ELR (cell line): ENCODE data around the gene ERI2.
A peak's percentile ranks its signal among the peaks of the same experiment; 100 is the strongest.
"Not testable (repeated sequence)": the region's sequence is repeated elsewhere in the genome, so short reads cannot be mapped to it uniquely, and the experiment has no call there.

Source experiments
- DNase-seq: peaks from one replicate; pipeline ENCODE4 v3.0.0-alpha.2; 2015; ENCODE audit warnings: low read depth

Gene ERI2

DNA sequence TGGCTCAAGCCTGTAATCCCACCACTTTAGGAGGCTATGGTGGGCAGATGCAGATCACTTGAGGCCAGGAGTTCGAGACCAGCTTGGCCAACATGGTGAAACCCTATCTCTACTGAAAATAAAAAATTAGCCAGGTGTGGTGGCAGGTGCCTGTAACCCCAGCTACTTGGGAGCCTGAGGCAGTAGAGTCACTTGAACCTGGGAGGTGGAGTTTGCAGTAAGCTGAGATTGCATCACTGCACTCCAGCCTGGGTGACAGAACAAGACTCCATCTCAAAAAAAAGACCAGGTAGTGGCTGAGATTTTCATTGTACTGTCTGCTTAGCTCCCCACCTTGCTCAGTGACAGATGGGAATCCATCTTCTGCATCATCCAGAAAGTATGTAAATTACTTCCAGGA, 41.8 kb downstream of the ERI2 start:
- not testable (repeated sequence) for DNase-seq

DNA sequence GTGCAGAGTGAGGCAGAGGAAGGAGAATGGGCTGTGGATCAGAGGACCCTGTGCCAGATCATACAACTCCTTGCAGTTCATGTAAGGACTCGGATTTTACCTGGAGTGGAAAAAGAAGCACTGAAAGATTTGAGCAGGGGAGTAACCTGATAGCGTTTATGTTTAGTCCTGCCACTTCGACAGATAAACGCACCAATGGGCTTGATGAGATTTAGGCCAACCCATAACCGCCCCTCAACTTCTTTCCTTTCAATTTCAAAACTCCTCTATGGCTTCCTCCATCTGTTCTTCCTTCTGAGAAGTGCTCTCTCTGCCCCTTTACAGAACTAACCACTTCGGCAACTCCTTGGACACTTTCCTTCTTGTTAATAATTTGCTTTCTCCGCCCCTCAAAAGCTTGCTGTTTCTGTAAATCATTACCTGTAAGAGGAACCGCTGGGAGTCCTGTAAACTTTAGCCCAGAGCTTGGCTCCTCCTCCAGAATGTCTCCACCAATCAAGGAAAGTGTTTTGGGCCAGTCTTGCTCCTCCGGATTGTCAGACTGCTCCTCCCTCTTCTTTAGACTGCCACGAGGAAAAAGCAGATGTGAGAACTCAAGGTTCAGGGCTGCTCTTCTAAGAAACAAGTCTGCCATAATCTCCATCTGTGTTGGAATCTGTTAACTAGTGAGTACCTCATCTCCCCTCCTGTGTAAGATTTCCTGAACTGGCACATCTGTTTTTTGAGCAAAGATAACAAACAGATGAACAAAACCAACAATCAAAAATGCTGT, 42.6 kb downstream of the ERI2 start, which contains the start of gene ACSM3:
TSS of gene ACSM3 (plus strand) at position 554 of the 772 bp plus-strand sequence. CDS start 6,021 bp downstream, outside the sequence.
- DNase-seq = peak; percentile 78

- DNase-seq = no peak
Observed at GRCh38 chr16:20762404-20763123, 43.7 kb downstream of the ERI2 start.

GRCh38 chr16:20761175-20761574, 45.1 kb downstream of the ERI2 start:
- no peak for DNase-seq

- no peak for DNase-seq
Observed at GRCh38 chr16:20760346-20760745, 45.9 kb downstream of the ERI2 start.

DNA sequence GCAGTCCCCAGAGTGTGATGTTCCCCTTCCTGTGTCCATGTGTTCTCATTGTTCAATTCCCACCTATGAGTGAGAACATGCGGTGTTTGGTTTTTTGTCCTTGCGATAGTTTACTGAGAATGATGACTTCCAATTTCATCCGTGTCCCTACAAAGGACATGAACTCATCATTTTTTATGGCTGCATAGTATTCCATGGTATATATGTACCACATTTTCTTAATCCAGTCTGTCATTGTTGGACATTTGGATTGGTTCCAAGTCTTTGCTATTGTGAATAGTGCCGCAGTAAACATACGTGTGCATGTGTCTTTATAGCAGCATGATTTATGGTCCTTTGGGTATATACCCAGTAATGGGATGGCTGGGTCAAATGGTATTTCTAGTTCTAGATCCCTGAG, 50.5 kb downstream of the ERI2 start:
- not testable (repeated sequence) for DNase-seq

- DNase-seq = no peak
Observed at GRCh38 chr16:20755238-20755637, 51.0 kb downstream of the ERI2 start.

DNA sequence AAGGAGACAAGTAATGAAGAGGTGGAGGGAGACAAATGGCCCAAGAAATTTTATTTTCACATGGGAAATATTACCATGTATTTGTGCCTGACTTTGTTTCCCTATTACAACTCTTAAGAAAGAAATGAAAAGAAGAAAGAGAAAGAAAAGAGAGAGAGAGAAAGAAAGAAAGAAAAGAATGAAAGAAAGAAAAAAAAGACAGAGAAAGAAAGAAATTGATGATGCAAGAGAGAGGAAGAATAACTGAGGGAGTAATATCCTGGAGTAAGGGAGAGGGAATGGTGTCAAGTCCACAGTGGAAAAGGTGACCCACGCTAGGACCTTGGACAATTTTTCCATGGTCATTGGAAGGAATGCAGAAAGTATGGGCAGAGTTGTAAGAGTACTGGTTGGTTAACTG, 52.5 kb downstream of the ERI2 start:
- DNase-seq = no peak

- peak; percentile 2 for DNase-seq
Observed at GRCh38 chr16:20750558-20750957, 55.7 kb downstream of the ERI2 start.

GRCh38 chr16:20749474-20749873, 56.8 kb downstream of the ERI2 start:
- DNase-seq = no peak

- no peak for DNase-seq
Observed at GRCh38 chr16:20747030-20747816, 59.0 kb downstream of the ERI2 start.

DNA sequence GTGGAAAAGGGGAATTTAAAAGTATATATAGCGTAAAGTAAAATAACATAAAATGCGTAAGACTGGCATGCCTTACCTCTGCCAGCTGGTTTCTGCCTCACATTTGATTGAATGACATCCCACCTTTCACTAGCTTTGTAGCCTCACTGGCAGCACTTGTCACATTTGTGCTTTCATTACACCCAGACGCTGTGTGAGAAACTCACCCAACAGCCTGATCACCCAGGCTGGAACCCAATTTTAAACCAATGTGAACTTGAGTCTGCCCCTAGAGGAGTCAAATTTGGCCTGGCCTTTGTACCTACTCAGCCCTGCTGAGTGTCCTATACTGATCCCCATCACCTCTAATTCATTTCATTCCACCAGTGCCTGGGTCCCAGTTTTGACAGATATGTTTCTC, 59.8 kb downstream of the ERI2 start:
- DNase-seq = no peak
